Astrocyte (in vitro differentiated cells and primary cell): ENCODE results near the gene KRT84. TPM values are rescaled to one million over a fixed set of nuclear protein-coding genes. Genes with fewer than 3 reads are reported as not detected.

Source experiments
- DNase-seq: peaks from one replicate; pipeline ENCODE4 v3.0.0-alpha.2; 2010; ENCODE audit warnings: low read depth
- FAIRE-seq: peaks from 2 replicates; lab custom pipeline; 2011; peaks lifted over from hg19 to GRCh38; lab: Jason Lieb, UNC
- H2AFZ ChIP-seq: 2 replicates; pipeline ENCODE4 v1.6.0; 2012; ENCODE audit warnings: low read depth, low read length, inconsistent platforms
- H3K27ac ChIP-seq: 2 replicates; pipeline ENCODE4 v1.5.1; 2011; ENCODE audit warnings: low read depth, low read length, inconsistent platforms
- H3K27me3 ChIP-seq: 2 replicates; pipeline ENCODE4 v1.6.0; 2011; ENCODE audit warnings: low read length, inconsistent platforms; ENCODE audit not compliant: insufficient read depth
- H3K36me3 ChIP-seq: 2 replicates; pipeline ENCODE4 v1.5.1; 2011; ENCODE audit warnings: low read length, inconsistent platforms; ENCODE audit not compliant: insufficient read depth
- H3K4me1 ChIP-seq: 2 replicates; pipeline ENCODE4 v1.5.1; 2011; ENCODE audit warnings: low read length, inconsistent platforms; ENCODE audit not compliant: insufficient read depth
- H3K4me2 ChIP-seq: 2 replicates; pipeline ENCODE4 v1.6.0; 2012; ENCODE audit warnings: low read length, inconsistent platforms
- H3K4me3 ChIP-seq: 2 replicates; pipeline ENCODE4 v1.5.1; 2011; ENCODE audit warnings: low read depth, mild to moderate bottlenecking, low read length, inconsistent platforms; ENCODE audit not compliant: insufficient read depth
- H3K79me2 ChIP-seq: 2 replicates; pipeline ENCODE4 v1.6.0; 2012; ENCODE audit warnings: mild to moderate bottlenecking, low read length, inconsistent platforms; ENCODE audit not compliant: insufficient read depth
- H3K9ac ChIP-seq: 2 replicates; pipeline ENCODE4 v1.6.0; 2012; ENCODE audit warnings: mild to moderate bottlenecking, low read length, inconsistent platforms
- H3K9me3 ChIP-seq: 2 replicates; pipeline ENCODE4 v1.5.1; 2012; ENCODE audit warnings: low read depth, mild to moderate bottlenecking, low read length, inconsistent platforms; ENCODE audit not compliant: insufficient read depth
- H4K20me1 ChIP-seq: 2 replicates; pipeline ENCODE4 v1.6.0; 2012; ENCODE audit warnings: low read length, inconsistent platforms; ENCODE audit not compliant: insufficient read depth
- H3K27ac Mint-ChIP-seq: one replicate; pipeline ENCODE4 v1.8.0; 2021; ENCODE audit warnings: mild to moderate bottlenecking, mixed read lengths; ENCODE audit not compliant: unreplicated experiment
- H3K27me3 Mint-ChIP-seq: one replicate; pipeline ENCODE4 v1.8.0; 2021; ENCODE audit warnings: low read depth, mixed read lengths; ENCODE audit not compliant: unreplicated experiment
- H3K36me3 Mint-ChIP-seq: one replicate; pipeline ENCODE4 v1.8.0; 2021; ENCODE audit warnings: low read depth, mixed read lengths; ENCODE audit not compliant: unreplicated experiment
- H3K4me1 Mint-ChIP-seq: one replicate; pipeline ENCODE4 v1.8.0; 2021; ENCODE audit warnings: low read depth, mixed read lengths; ENCODE audit not compliant: unreplicated experiment
- H3K4me3 Mint-ChIP-seq: one replicate; pipeline ENCODE4 v1.8.0; 2021; ENCODE audit warnings: mild to moderate bottlenecking, moderate library complexity, mixed read lengths; ENCODE audit not compliant: unreplicated experiment
- H3K9me3 Mint-ChIP-seq: one replicate; pipeline ENCODE4 v1.8.0; 2021; ENCODE audit warnings: mild to moderate bottlenecking, mixed read lengths; ENCODE audit not compliant: unreplicated experiment
- CTCF ChIP-seq: IDR thresholded peaks from 2 replicates; pipeline ENCODE4 v1.5.1; 2011; ENCODE audit warnings: low read depth, mild to moderate bottlenecking, inconsistent platforms, low read length, moderate library complexity; ENCODE audit not compliant: insufficient read depth
- EZH2 ChIP-seq: IDR thresholded peaks from 2 replicates; pipeline ENCODE4 v1.6.1; 2012; ENCODE audit warnings: mild to moderate bottlenecking, low read length, inconsistent platforms; ENCODE audit not compliant: insufficient read depth
- total RNA-seq: library from RNA; stranded (reverse); gene quantifications from 2 replicates; pipeline ENCODE4 v1.2.1, GENCODE V29; 2021

KRT84 gene
- total RNA-seq, 1 donor from 2014 or later, result not detected

GRCh38 chr12:52335598-52336262 lies 49.7 kb downstream of the KRT84 start:
- peaks cover 11% of the 10 kb centered on the region for H3K27me3 ChIP-seq
- Mint-ChIP-seq H3K27me3 (peaks cover 35% of the 10 kb centered on the region), H3K4me3 (no peak overlapping the region), H3K9me3 (peaks cover 3% of the 10 kb centered on the region), H3K27ac (peak overlapping the region; percentile 28), H3K4me1 (peaks cover 7% of the 10 kb centered on the region), H3K36me3 (no peaks in the 10 kb centered on the region)
- no peak overlapping the region for H3K4me3 ChIP-seq
- TF ChIP-seq CTCF (no peak), EZH2 (no peak)
- H3K4me1 ChIP-seq, result no peaks in the 10 kb centered on the region
- H2AFZ ChIP-seq, result no peak overlapping the region
- H4K20me1 ChIP-seq, result no peaks in the 10 kb centered on the region
- no peak overlapping the region for H3K9ac ChIP-seq
- FAIRE-seq (no peak), DNase-seq (no peak)
- H3K36me3 ChIP-seq, result no peaks in the 10 kb centered on the region
- H3K4me2 ChIP-seq, result no peak overlapping the region
- no peak overlapping the region for H3K27ac ChIP-seq
- no peaks in the 10 kb centered on the region for H3K79me2 ChIP-seq
- H3K9me3 ChIP-seq, result peaks cover 4% of the 10 kb centered on the region

- H3K4me3 Mint-ChIP-seq, result no peak overlapping the region
- Histone ChIP-seq H2AFZ (no peak overlapping the region), H3K4me3 (no peak overlapping the region), H3K9ac (no peak overlapping the region), H3K27ac (no peak overlapping the region), H3K9me3 (peaks cover 4% of the 10 kb centered on the region), H3K27me3 (peaks cover 13% of the 10 kb centered on the region), H4K20me1 (no peaks in the 10 kb centered on the region), H3K36me3 (no peaks in the 10 kb centered on the region), H3K4me1 (no peaks in the 10 kb centered on the region), H3K4me2 (no peak overlapping the region), H3K79me2 (no peaks in the 10 kb centered on the region)
- H3K9me3 Mint-ChIP-seq, result peaks cover 3% of the 10 kb centered on the region
- no peak for DNase-seq
- no peak for FAIRE-seq
- H3K36me3 Mint-ChIP-seq, result no peaks in the 10 kb centered on the region
- TF ChIP-seq CTCF, result no peak
- TF ChIP-seq EZH2, result no peak
- peaks cover 7% of the 10 kb centered on the region for H3K4me1 Mint-ChIP-seq
- H3K27ac Mint-ChIP-seq, result no peak overlapping the region
- peaks cover 38% of the 10 kb centered on the region for H3K27me3 Mint-ChIP-seq
These were observed 51.3 kb downstream of the KRT84 start for GRCh38 chr12:52334185-52334584.

GRCh38 chr12:52333321-52333720 lies 52.1 kb downstream of the KRT84 start:
- no peak overlapping the region for H3K27ac Mint-ChIP-seq
- peaks cover under 1% of the 10 kb centered on the region for H3K4me1 Mint-ChIP-seq
- H3K4me2 ChIP-seq, result no peak overlapping the region
- no peak overlapping the region for H2AFZ ChIP-seq
- no peak overlapping the region for H3K4me3 ChIP-seq
- DNase-seq, result no peak
- no peaks in the 10 kb centered on the region for H3K36me3 ChIP-seq
- no peaks in the 10 kb centered on the region for H3K4me1 ChIP-seq
- no peaks in the 10 kb centered on the region for H4K20me1 ChIP-seq
- no peak overlapping the region for H3K4me3 Mint-ChIP-seq
- no peak overlapping the region for H3K27ac ChIP-seq
- peaks cover 3% of the 10 kb centered on the region for H3K9me3 Mint-ChIP-seq
- peaks cover 16% of the 10 kb centered on the region for H3K27me3 ChIP-seq
- peaks cover 36% of the 10 kb centered on the region for H3K27me3 Mint-ChIP-seq
- FAIRE-seq, result no peak
- TF ChIP-seq CTCF (no peak), EZH2 (no peak)
- no peaks in the 10 kb centered on the region for H3K79me2 ChIP-seq
- no peaks in the 10 kb centered on the region for H3K36me3 Mint-ChIP-seq
- peaks cover 4% of the 10 kb centered on the region for H3K9me3 ChIP-seq
- H3K9ac ChIP-seq, result no peak overlapping the region
